K562 (cell line): ENCODE results near the gene GGTLC2. TPM values are rescaled to one million over a fixed set of nuclear protein-coding genes. Genes with fewer than 3 reads are reported as not detected.
"Not testable (repeated sequence)": the region's sequence is repeated elsewhere in the genome, so short reads cannot be mapped to it uniquely, and the experiment has no call there.

Source experiments
- ATAC-seq: fragments of 200-7000 bp; cut with Tn5 transposase; 3 replicates; pipeline ENCODE4 v1.9.1; 2020; ENCODE audit warnings: moderate library complexity
- BruUV-seq: library from RNA; stranded (reverse); fragments of 400-500 nt; replicated peaks from 2 replicates; lab custom pipeline; 2021; lab: Mats Ljungman, UMichigan
- CTCF ChIA-PET: fragments of 300-600 bp; formaldehyde crosslinking; extraction: SDS; loops from one replicate; lab custom pipeline; 2021; ENCODE audit warnings: low intra/inter-chr PET ratio; lab: Yijun Ruan, JAX
- POLR2A ChIA-PET: fragments of 300-600, 350-650 bp; sonication (Branson Sonifier 250); formaldehyde crosslinking; extraction: SDS; loops from one replicate; lab custom pipeline; 2021; ENCODE audit warnings: antibody characterized with exemption, inconsistent platforms; lab: Yijun Ruan, JAX
- DNase-seq, 4 experiments: peaks; one replicate each; pipeline versions ENCODE4 v3.0.0 to v3.0.0-alpha.2; 2011 to 2018; ENCODE audit warnings: low spot score in 3 of 4, mixed read lengths in 3 of 4; ENCODE audit errors: extremely low read depth in 1 of 4
- FAIRE-seq: peaks from 2 replicates; lab custom pipeline; 2011; peaks lifted over from hg19 to GRCh38; lab: Jason Lieb, UNC
- H2AFZ ChIP-seq: 2 replicates; pipeline ENCODE4 v1.6.0; 2011; ENCODE audit warnings: low read depth, low read length, control low read depth, inconsistent platforms
- H3K27ac ChIP-seq: fragments of 200-600 bp; 3 replicates; pipeline ENCODE4 v1.8.0; 2011; ENCODE audit warnings: low read depth, mild to moderate bottlenecking, control low read depth, inconsistent platforms, low read length, moderate library complexity, mixed read lengths; ENCODE audit errors: extremely low read depth
- H3K27me3 ChIP-seq, 2 experiments: fragments of 300-600 bp in 1 of 2; 2 replicates in 1 of 2; 3 replicates in 1 of 2; pipeline versions ENCODE4 v1.6.0 to v1.8.0; 2011; ENCODE audit warnings: inconsistent platforms in 2 of 2, low read length in 2 of 2, mild to moderate bottlenecking in 1 of 2, mixed read lengths in 1 of 2, moderate library complexity in 1 of 2; ENCODE audit not compliant: control insufficient read depth in 2 of 2, insufficient read depth in 2 of 2
- H3K36me3 ChIP-seq: fragments of 300-600 bp; 3 replicates; pipeline ENCODE4 v1.8.0; 2011; ENCODE audit warnings: mild to moderate bottlenecking, low read length, inconsistent platforms; ENCODE audit not compliant: control insufficient read depth, insufficient read depth
- H3K4me1 ChIP-seq, 2 experiments: fragments of 200-600 bp in 1 of 2; replicated peaks in 1 of 2; 2 replicates in 1 of 2; 3 replicates in 1 of 2; pipeline versions ENCODE4 v1.5.1 to v1.8.0; 2011; ENCODE audit warnings: inconsistent platforms in 2 of 2, low read length in 2 of 2, mild to moderate bottlenecking in 1 of 2, mixed read lengths in 1 of 2, moderate library complexity in 1 of 2; ENCODE audit not compliant: control insufficient read depth in 2 of 2, insufficient read depth in 2 of 2
- H3K4me2 ChIP-seq: 2 replicates; pipeline ENCODE4 v1.6.1; 2011; ENCODE audit warnings: low read length, control low read depth, inconsistent platforms, mixed read lengths; ENCODE audit not compliant: insufficient read depth
- H3K4me3 ChIP-seq: fragments of 200-600 bp; sonication (generic), shearing (Covaris generic); 2 replicates; pipeline ENCODE4 v1.5.1; 2016; ENCODE audit warnings: control low read depth, inconsistent platforms
- H3K79me2 ChIP-seq: fragments of 200-600 bp; 3 replicates; pipeline ENCODE4 v1.8.0; 2011; ENCODE audit warnings: low read length, inconsistent platforms; ENCODE audit not compliant: control insufficient read depth, insufficient read depth
- H3K9ac ChIP-seq, 2 experiments: 2 replicates each; pipeline versions ENCODE4 v1.6.0 to v1.6.1; 2011; ENCODE audit warnings: low read depth in 2 of 2, low read length in 2 of 2, control low read depth in 1 of 2, inconsistent platforms in 1 of 2, mild to moderate bottlenecking in 1 of 2, mixed read lengths in 1 of 2; ENCODE audit not compliant: insufficient read depth in 1 of 2
- H3K9me1 ChIP-seq: one replicate; pipeline ENCODE4 v1.6.0; 2011; ENCODE audit warnings: inconsistent platforms, mild to moderate bottlenecking, low read length, moderate library complexity; ENCODE audit not compliant: control insufficient read depth, insufficient read depth
- H3K9me3 ChIP-seq: replicated peaks from 2 replicates; pipeline ENCODE4 v1.5.1; 2011; ENCODE audit warnings: low read depth, low read length, inconsistent platforms; ENCODE audit not compliant: control insufficient read depth, insufficient read depth
- H4K20me1 ChIP-seq: replicated peaks from 2 replicates; pipeline ENCODE4 v1.6.1; 2011; ENCODE audit warnings: low read length, inconsistent platforms, mixed read lengths; ENCODE audit not compliant: control insufficient read depth, insufficient read depth
- BHLHE40 ChIP-seq: IDR thresholded peaks from 2 replicates; pipeline ENCODE4 v1.6.1; 2011; ENCODE audit warnings: low read length, improper control_type of control experiment
- CREM ChIP-seq: IDR thresholded peaks from 2 replicates; pipeline ENCODE4 v1.6.1; 2014; ENCODE audit warnings: antibody characterized with exemption, low read depth
- DACH1 ChIP-seq: fragments of 450-650 bp; IDR thresholded peaks from 2 replicates; pipeline ENCODE4 v1.6.1; 2018; ENCODE audit not compliant: partially characterized antibody
- MITF ChIP-seq: IDR thresholded peaks from 2 replicates; pipeline ENCODE4 v1.6.1; 2014; ENCODE audit warnings: antibody characterized with exemption
- NFIC ChIP-seq: fragments of 450-650 bp; IDR thresholded peaks from 2 replicates; pipeline ENCODE4 v1.6.1; 2017; ENCODE audit warnings: mild to moderate bottlenecking, inconsistent platforms
- PBX2 ChIP-seq, 2 experiments: IDR thresholded peaks in 1 of 2; conservative IDR thresholded peaks in 1 of 2; 2 replicates each; pipeline ENCODE4 v1.6.1; 2016; ENCODE audit warnings: low read depth in 2 of 2, mild to moderate bottlenecking in 1 of 2, missing compliant biosample characterization in 1 of 2, missing genetic modification characterization in 1 of 2, moderate library complexity in 1 of 2
- RNF2 ChIP-seq: sonication (generic); IDR thresholded peaks from 2 replicates; pipeline ENCODE4 v1.6.1; 2016
- SOX6 ChIP-seq: fragments of 450-650 bp; IDR thresholded peaks from 2 replicates; pipeline ENCODE4 v1.6.1; 2014; ENCODE audit warnings: mild to moderate bottlenecking
- USF2 ChIP-seq: sonication (generic); formaldehyde crosslinking; IDR thresholded peaks from 2 replicates; pipeline ENCODE4 v1.5.0; 2020; ENCODE audit warnings: missing genetic modification reagents
- WGBS: fragments of 100-300 bp; shearing (Covaris generic); methylation state at CpG from one replicate; pipeline ENCODE4 v1.1.6; 2016; ENCODE audit warnings: low coverage, mixed read lengths; ENCODE audit not compliant: insufficient coverage; ENCODE audit errors: missing lambda C conversion rate; 5-methylcytosine and 5-hydroxymethylcytosine counted together
- in situ Hi-C: fragments of 300-500 bp; cut with MboI; formaldehyde crosslinking; loops from 4 replicates; pipeline ENCODE4 v1.15.0; 2018; ENCODE audit warnings: inconsistent platforms, mixed read lengths
- intact Hi-C: fragments of 100-400 bp; cut with micrococcal nuclease; formaldehyde crosslinking; loops from 2 replicates; pipeline ENCODE4 v1.14.2; 2022
- polyA plus RNA-seq, 8 experiments: library from polyadenylated mRNA; depleted of rRNA in 4 of 8; stranded (reverse) in 5 of 8; unstranded in 3 of 8; fragments of >200 nt; fragmentation: Nextera tagmentation in 2 of 8; fragmentation: Illumina TruSeq in 1 of 8; extraction: Ambion mirVana in 2 of 8; extraction: Trizol in 1 of 8; gene quantifications; 2 replicates each; pipeline versions ENCODE4 v1.2.1 to v1.2.3, GENCODE V29; 2011 to 2014; ENCODE audit warnings: inconsistent platforms in 1 of 8, missing spikeins in 1 of 8
- total RNA-seq, 7 experiments: library from RNA; depleted of rRNA in 6 of 7; stranded (reverse); fragments of >200 nt in 6 of 7; fragmentation: Illumina TruSeq in 2 of 7; extraction: Trizol in 2 of 7; gene quantifications; 2 replicates each; pipeline versions ENCODE4 v1.2.1 to v1.2.3, GENCODE V29; 2011 to 2021; ENCODE audit warnings: low replicate concordance in 1 of 7

Gene GGTLC2
- total and polyA plus RNA-seq, 9 of the 15 experiments (the other 6 are each of a cell fraction or from before 2014, with no cell fraction given) = not detected

- H3K27me3 ChIP-seq = peaks cover 11 to 40% of the 10 kb centered on the region in 2 experiments; a peak in 4 of 5 replicates
- H2AFZ ChIP-seq; H3K79me2 ChIP-seq; H3K9me1 ChIP-seq; in situ Hi-C loops; H3K4me2 ChIP-seq; BruUV-seq; POLR2A ChIA-PET; H3K36me3 ChIP-seq; H4K20me1 ChIP-seq; H3K9me3 ChIP-seq; H3K4me3 ChIP-seq; CTCF ChIA-PET; H3K9ac ChIP-seq; H3K27ac ChIP-seq; FAIRE-seq; ATAC-seq; TF ChIP-seq PBX2 (CRISPR knock-in tag; IDR thresholded peaks at IDR 0.05; ENCODE audit: low read depth): not testable (repeated sequence)
- WGBS = 2% methylated on average over 7 of the region's 10 CpGs
- intact Hi-C loops = loop anchor here (5.0 kb wide), 1 partner anchor 71 kb away; no protein-coding TSS in a partner anchor
- peaks cover 0 to 32% of the 10 kb centered on the region in 2 experiments; a peak in 3 of 5 replicates for H3K4me1 ChIP-seq
- DNase-seq = peak in 1 of 4 experiments; percentile 65
- TF ChIP-seq NFIC = peak; percentile 94
- TF ChIP-seq MITF = peak; percentile 76
- peak; percentile 53 for TF ChIP-seq DACH1
- TF ChIP-seq BHLHE40 = 0 out of 2 replicates have a peak, but pooled peaks have one; percentile 3
- peak; percentile 9; the same call in 1 of the 2 replicates for TF ChIP-seq PBX2 (tag; conservative IDR thresholded peaks at IDR 0.05; ENCODE audit: low read depth)
- TF ChIP-seq RNF2 = peak; percentile 47; the same call in 1 of the 2 replicates
- TF ChIP-seq SOX6 = 0 out of 2 replicates have a peak, but pooled peaks have one; percentile 31
- peak; percentile 18; the same call in 1 of the 2 replicates for TF ChIP-seq CREM
- TF ChIP-seq USF2 (CRISPR knock-in tag) = peak; percentile 50
Observed at GRCh38 chr22:22651593-22651992, 7.2 kb downstream of the GGTLC2 start.
